Large intestine (tissue), 3 donors: ENCODE measurements around the gene FNDC5. TPM values are rescaled to one million over a fixed set of nuclear protein-coding genes. Genes with fewer than 3 reads are reported as not detected.

Source experiments
- DNase-seq, 2 donors: peaks; one replicate each; pipeline versions ENCODE4 v3.0.0 to v3.0.0-alpha.2; 2013
- H3K27ac ChIP-seq: one replicate; pipeline ENCODE4 v1.5.1; 2013; ENCODE audit warnings: low read length
- H3K27me3 ChIP-seq: 2 replicates; pipeline ENCODE4 v1.6.1; 2013; ENCODE audit warnings: low read length; ENCODE audit not compliant: control insufficient read depth, insufficient read depth
- H3K36me3 ChIP-seq: 2 replicates; pipeline ENCODE4 v1.6.1; 2013; ENCODE audit warnings: low read length; ENCODE audit not compliant: control insufficient read depth, insufficient read depth
- H3K4me1 ChIP-seq: one replicate; pipeline ENCODE4 v1.6.1; 2013; ENCODE audit warnings: low read length; ENCODE audit not compliant: control insufficient read depth, insufficient read depth
- H3K4me3 ChIP-seq: one replicate; pipeline ENCODE4 v1.5.1; 2013; ENCODE audit warnings: low read length
- H3K9me3 ChIP-seq: one replicate; pipeline ENCODE4 v1.6.1; 2013; ENCODE audit warnings: mild to moderate bottlenecking, low read depth, low read length, moderate library complexity; ENCODE audit not compliant: control insufficient read depth
- WGBS: methylation state at CpG from one replicate; pipeline ENCODE4 v1.1.5; 2013; ENCODE audit warnings: low lambda C conversion rate; ENCODE audit not compliant: insufficient coverage; 5-methylcytosine and 5-hydroxymethylcytosine counted together
- polyA plus RNA-seq: library from polyadenylated mRNA; unstranded; fragments of 120-200 nt; gene quantifications from one replicate; pipeline ENCODE4 v1.2.1, GENCODE V29; 2013

FNDC5 gene
- polyA plus RNA-seq, 1 donor = 11.0 TPM

GRCh38 chr1:32897082-32898049 lies 26.7 kb upstream of the FNDC5 start:
- H3K36me3 ChIP-seq = no peaks in the 10 kb centered on the region
- H3K27ac ChIP-seq = no peak overlapping the region
- WGBS = 100% methylated on average over 1 of the region's 11 CpGs
- peaks cover 13% of the 10 kb centered on the region for H3K27me3 ChIP-seq
- DNase-seq = no peak
- peaks cover 3% of the 10 kb centered on the region for H3K9me3 ChIP-seq
- peaks cover 18% of the 10 kb centered on the region for H3K4me1 ChIP-seq
- H3K4me3 ChIP-seq = no peak overlapping the region

- WGBS = no CpG with 5 or more reads among the region's 5 CpGs
- peaks cover 19% of the 10 kb centered on the region for H3K27me3 ChIP-seq
- H3K4me3 ChIP-seq = no peak overlapping the region
- peaks cover 16% of the 10 kb centered on the region for H3K4me1 ChIP-seq
- peaks cover 3% of the 10 kb centered on the region for H3K9me3 ChIP-seq
- no peaks in the 10 kb centered on the region for H3K36me3 ChIP-seq
- H3K27ac ChIP-seq = no peak overlapping the region
- no peak for DNase-seq
These were observed 25.7 kb upstream of the FNDC5 start for GRCh38 chr1:32896451-32896850.

- Histone ChIP-seq H3K4me3 (no peak overlapping the region), H3K4me1 (peaks cover 12% of the 10 kb centered on the region), H3K27me3 (peaks cover 21% of the 10 kb centered on the region), H3K9me3 (peaks cover 3% of the 10 kb centered on the region), H3K27ac (no peak overlapping the region), H3K36me3 (no peaks in the 10 kb centered on the region)
- DNase-seq = no peak
- WGBS = no CpG with 5 or more reads among the region's 26 CpGs
These were observed 24.9 kb upstream of the FNDC5 start for GRCh38 chr1:32895325-32896215.

- Histone ChIP-seq H3K4me1 (peaks cover 11% of the 10 kb centered on the region), H3K27ac (no peak overlapping the region), H3K9me3 (peaks cover 3% of the 10 kb centered on the region), H3K36me3 (no peaks in the 10 kb centered on the region), H3K4me3 (no peak overlapping the region), H3K27me3 (peaks cover 24% of the 10 kb centered on the region)
- DNase-seq = no peak
- WGBS = no CpG with 5 or more reads among the region's 6 CpGs
These were observed 24.0 kb upstream of the FNDC5 start for GRCh38 chr1:32894681-32895080.

GRCh38 chr1:32894019-32894600 lies 23.4 kb upstream of the FNDC5 start:
- WGBS = no CpG with 5 or more reads among the region's 8 CpGs
- Histone ChIP-seq H3K9me3 (peaks cover 3% of the 10 kb centered on the region), H3K36me3 (no peaks in the 10 kb centered on the region), H3K4me3 (no peak overlapping the region), H3K4me1 (peaks cover 11% of the 10 kb centered on the region), H3K27me3 (peaks cover 24% of the 10 kb centered on the region), H3K27ac (no peak overlapping the region)
- no peak for DNase-seq

GRCh38 chr1:32893198-32894018 lies 22.7 kb upstream of the FNDC5 start:
- peaks cover 28% of the 10 kb centered on the region for H3K27me3 ChIP-seq
- WGBS = no CpG with 5 or more reads among the region's 58 CpGs
- no peak overlapping the region for H3K27ac ChIP-seq
- DNase-seq = peak; percentile 20 to 60
- H3K36me3 ChIP-seq = no peaks in the 10 kb centered on the region
- peaks cover 11% of the 10 kb centered on the region for H3K4me1 ChIP-seq
- H3K9me3 ChIP-seq = peaks cover 3% of the 10 kb centered on the region
- peak overlapping the region; percentile 44 for H3K4me3 ChIP-seq

- Histone ChIP-seq H3K36me3 (no peaks in the 10 kb centered on the region), H3K4me1 (peaks cover 11% of the 10 kb centered on the region), H3K9me3 (peaks cover 3% of the 10 kb centered on the region), H3K27me3 (peaks cover 34% of the 10 kb centered on the region), H3K4me3 (peak overlapping the region; percentile 44), H3K27ac (no peak overlapping the region)
- DNase-seq = peak in 1 of 2 donors; percentile 31
- WGBS = no CpG with 5 or more reads among the region's 49 CpGs
These were observed 21.9 kb upstream of the FNDC5 start for GRCh38 chr1:32892368-32893197.

- no peak for DNase-seq
- no peaks in the 10 kb centered on the region for H3K36me3 ChIP-seq
- peaks cover 11% of the 10 kb centered on the region for H3K4me1 ChIP-seq
- H3K27me3 ChIP-seq = peaks cover 43% of the 10 kb centered on the region
- WGBS = no CpG with 5 or more reads among the region's 3 CpGs
- H3K27ac ChIP-seq = no peak overlapping the region
- H3K4me3 ChIP-seq = no peak overlapping the region
- H3K9me3 ChIP-seq = peaks cover 3% of the 10 kb centered on the region
These were observed 20.9 kb upstream of the FNDC5 start for GRCh38 chr1:32891630-32892029.

- DNase-seq = no peak
- no CpG with 5 or more reads among the region's 1 CpG for WGBS
- H3K27me3 ChIP-seq = peaks cover 46% of the 10 kb centered on the region
- H3K9me3 ChIP-seq = peaks cover 3% of the 10 kb centered on the region
- H3K4me1 ChIP-seq = peaks cover 11% of the 10 kb centered on the region
- H3K27ac ChIP-seq = no peak overlapping the region
- no peak overlapping the region for H3K4me3 ChIP-seq
- H3K36me3 ChIP-seq = no peaks in the 10 kb centered on the region
These were observed 20.5 kb upstream of the FNDC5 start for GRCh38 chr1:32891241-32891570.
